ENCODE measurements around the gene ZNF485.

ZNF485 gene

GRCh38 chr10:43648398-43649184 lies 42.4 kb downstream of the ZNF485 start, which contains the start of gene ZNF32:
Gene ZNF32, minus strand, starts transcription at chr10:43648881. Its CDS starts 2,748 bp downstream, at chr10:43646133.
- no peak within 1 kb of the TSS for H3K27ac ChIP-seq

DNA sequence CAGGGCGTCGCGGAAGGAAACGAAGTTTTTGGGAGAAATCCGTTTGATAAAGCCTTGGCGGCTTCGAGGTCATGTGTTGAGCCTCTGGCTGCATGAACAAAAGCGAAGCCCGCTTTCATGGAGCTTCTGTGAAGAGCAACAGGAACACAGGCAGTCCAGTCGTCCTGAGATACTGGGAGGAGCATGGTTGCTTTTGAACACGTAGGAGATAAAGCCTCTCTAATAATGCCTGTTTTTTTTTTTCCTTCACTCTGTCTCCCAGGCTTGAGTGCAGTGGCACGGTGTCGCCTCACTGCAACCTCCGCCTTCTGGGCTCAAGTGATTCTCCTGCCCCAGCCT lies 42.9 kb downstream of the ZNF485 start:
- no peak overlapping the region for H3K27ac ChIP-seq
- TF ChIP-seq, protein P1, sequence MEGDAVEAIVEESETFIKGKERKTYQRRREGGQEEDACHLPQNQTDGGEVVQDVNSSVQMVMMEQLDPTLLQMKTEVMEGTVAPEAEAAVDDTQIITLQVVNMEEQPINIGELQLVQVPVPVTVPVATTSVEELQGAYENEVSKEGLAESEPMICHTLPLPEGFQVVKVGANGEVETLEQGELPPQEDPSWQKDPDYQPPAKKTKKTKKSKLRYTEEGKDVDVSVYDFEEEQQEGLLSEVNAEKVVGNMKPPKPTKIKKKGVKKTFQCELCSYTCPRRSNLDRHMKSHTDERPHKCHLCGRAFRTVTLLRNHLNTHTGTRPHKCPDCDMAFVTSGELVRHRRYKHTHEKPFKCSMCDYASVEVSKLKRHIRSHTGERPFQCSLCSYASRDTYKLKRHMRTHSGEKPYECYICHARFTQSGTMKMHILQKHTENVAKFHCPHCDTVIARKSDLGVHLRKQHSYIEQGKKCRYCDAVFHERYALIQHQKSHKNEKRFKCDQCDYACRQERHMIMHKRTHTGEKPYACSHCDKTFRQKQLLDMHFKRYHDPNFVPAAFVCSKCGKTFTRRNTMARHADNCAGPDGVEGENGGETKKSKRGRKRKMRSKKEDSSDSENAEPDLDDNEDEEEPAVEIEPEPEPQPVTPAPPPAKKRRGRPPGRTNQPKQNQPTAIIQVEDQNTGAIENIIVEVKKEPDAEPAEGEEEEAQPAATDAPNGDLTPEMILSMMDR (IDR thresholded peaks at IDR 0.05): no peak
- no peak for TF ChIP-seq ZFX (IDR thresholded peaks at IDR 0.05; ENCODE audit: borderline replicate concordance)

More at GRCh38 chr10:43648398-43649184, 42.4 kb downstream of the ZNF485 start, which contains the start of gene ZNF32:
- no peak; the same call in 1 of the 2 replicates for TF ChIP-seq ZFX (IDR thresholded peaks at IDR 0.05; ENCODE audit: borderline replicate concordance)
- TF ChIP-seq, protein P1 (IDR thresholded peaks at IDR 0.05): no peak

GRCh38 chr10:43653746-43654145 lies 47.5 kb downstream of the ZNF485 start:
- TF ChIP-seq, protein P1 (IDR thresholded peaks at IDR 0.05): no peak
- TF ChIP-seq ZFX (IDR thresholded peaks at IDR 0.05; ENCODE audit: borderline replicate concordance): no peak
- H3K27ac ChIP-seq: no peak overlapping the region

- TF ChIP-seq, protein P1 (IDR thresholded peaks at IDR 0.05): no peak
- TF ChIP-seq ZFX (IDR thresholded peaks at IDR 0.05; ENCODE audit: borderline replicate concordance): no peak
- H3K27ac ChIP-seq: no peak overlapping the region
These were observed 49.1 kb downstream of the ZNF485 start for GRCh38 chr10:43655311-43655710.

GRCh38 chr10:43658227-43658626 lies 52.0 kb downstream of the ZNF485 start:
- H3K27ac ChIP-seq: no peak overlapping the region
- TF ChIP-seq, protein P1 (IDR thresholded peaks at IDR 0.05): no peak

- no peak overlapping the region for H3K27ac ChIP-seq
- TF ChIP-seq, protein P1 (IDR thresholded peaks at IDR 0.05): no peak
- no peak for TF ChIP-seq ZFX (IDR thresholded peaks at IDR 0.05; ENCODE audit: borderline replicate concordance)
These were observed 58.8 kb downstream of the ZNF485 start for GRCh38 chr10:43665054-43665453.

- H3K27ac ChIP-seq: no peak overlapping the region
- no peak for TF ChIP-seq ZFX (IDR thresholded peaks at IDR 0.05; ENCODE audit: borderline replicate concordance)
- TF ChIP-seq, protein P1 (IDR thresholded peaks at IDR 0.05): no peak
These were observed 60.3 kb downstream of the ZNF485 start for GRCh38 chr10:43666552-43666951.

Measured in 22Rv1 (cell line).